Esophagus squamous epithelium (tissue), 4 donors: ENCODE results near the gene SLC6A4.

Experiments
- CTCF ChIP-seq, 6 experiments: fragments of 450-650 bp in 4 of 6; fragments of 200-600 bp in 2 of 6; sonication (generic) in 2 of 6; IDR thresholded peaks; one replicate each; pipeline ENCODE4 v1.5.1; 2016 to 2019; ENCODE audit warnings: antibody characterized with exemption in 6 of 6, mild to moderate bottlenecking in 4 of 6, moderate library complexity in 4 of 6
- POLR2A ChIP-seq, 4 donors: fragments of 450-650 bp; IDR thresholded peaks; one replicate each; pipeline ENCODE4 v1.6.1; 2017; ENCODE audit warnings: antibody characterized with exemption in 4 of 4, mild to moderate bottlenecking in 4 of 4, moderate library complexity in 3 of 4

- TF ChIP-seq CTCF (IDR thresholded peaks at IDR 0.05) (no peak), POLR2A (IDR thresholded peaks at IDR 0.05) (no peak)
Observed at GRCh38 chr17:30191072-30191471, 44.4 kb downstream of the SLC6A4 start.
